ENCODE measurements around the gene OPN4.

OPN4 gene

DNA sequence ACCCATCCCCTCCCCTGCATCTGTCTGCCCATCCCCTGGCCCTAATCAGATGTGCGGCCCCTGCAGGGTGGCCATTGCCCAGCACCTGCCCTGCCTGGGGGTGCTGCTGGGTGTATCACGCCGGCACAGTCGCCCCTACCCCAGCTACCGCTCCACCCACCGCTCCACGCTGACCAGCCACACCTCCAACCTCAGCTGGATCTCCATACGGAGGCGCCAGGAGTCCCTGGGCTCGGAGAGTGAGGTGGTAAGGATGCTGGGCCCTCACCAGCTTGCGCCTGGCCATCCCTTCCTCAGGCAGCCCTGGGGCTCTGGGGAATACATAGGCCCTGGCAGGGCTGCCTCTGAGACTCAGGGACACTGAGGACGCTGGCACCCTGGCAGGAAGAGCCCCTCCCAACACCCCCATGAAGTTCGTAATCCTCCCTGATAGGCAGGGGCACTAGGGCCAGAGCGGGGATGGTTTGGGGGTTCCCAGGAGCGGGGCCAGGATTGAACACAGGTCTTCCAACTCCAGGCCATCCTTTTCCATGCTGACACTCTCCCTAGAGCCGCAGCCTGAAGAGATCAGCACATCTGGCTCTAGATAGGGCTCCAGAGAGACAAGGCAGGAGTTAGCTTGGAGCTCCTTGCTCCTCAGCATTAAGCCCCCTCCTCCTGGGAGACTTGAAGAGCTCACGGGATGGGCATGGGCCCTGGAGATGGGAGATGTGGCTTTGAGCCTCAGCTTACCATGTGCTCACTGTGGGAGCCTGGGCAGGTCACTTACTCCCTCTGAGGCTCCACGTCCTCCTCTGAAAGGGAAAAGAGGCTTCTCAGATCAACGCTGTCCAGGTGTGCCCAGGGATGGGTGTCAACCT is 8.1 kb downstream of the OPN4 start:
- no peak for DNase-seq (ENCODE audit: low read depth)

DNA sequence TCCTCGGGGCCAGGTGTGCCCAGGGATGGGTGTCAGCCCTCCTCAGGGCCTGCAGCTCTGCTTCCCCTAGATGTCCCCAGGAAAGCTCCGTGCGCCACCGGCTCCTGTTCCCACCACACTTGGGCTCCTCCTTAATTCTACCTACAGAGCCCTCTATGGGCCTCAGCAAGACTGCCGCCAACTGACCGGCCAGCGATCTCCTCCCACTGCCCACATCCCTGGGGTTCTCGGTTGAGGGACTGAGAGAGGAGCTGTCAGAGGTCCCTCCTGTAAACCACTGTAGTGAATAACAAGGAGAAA is 8.6 kb downstream of the OPN4 start:
- no peak for DNase-seq (ENCODE audit: low read depth)

DNA sequence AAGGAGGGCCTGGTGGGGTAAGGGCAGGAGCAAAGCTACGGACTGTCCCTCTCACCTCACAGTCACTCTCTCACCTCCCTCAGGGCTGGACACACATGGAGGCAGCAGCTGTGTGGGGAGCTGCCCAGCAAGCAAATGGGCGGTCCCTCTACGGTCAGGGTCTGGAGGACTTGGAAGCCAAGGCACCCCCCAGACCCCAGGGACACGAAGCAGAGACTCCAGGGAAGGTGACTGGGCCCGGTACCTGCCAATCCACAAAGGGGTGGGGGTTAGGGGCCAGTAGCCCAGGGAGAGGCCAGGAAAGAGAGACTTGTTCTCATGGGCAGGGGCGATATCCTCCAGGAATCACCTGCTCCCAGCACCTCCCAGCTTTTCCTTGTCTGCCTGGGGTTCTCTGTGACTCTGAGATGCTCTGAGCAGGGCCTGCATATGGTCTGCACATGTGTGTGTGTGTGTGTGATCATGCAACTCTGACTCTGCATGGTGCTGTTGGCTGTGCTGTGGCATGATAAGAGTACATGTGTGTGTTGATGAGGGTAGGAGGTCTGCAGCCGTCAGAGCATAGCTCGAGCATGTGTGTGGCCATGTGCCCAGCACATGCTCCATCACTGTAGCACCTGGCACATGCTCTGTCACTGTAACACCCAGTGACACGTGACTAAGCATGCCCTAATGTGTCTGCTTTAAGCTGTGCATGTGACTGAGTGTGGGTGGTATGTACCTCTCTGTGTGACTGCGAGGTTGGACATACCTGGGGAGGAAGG is 9.4 kb downstream of the OPN4 start:
- no peak for DNase-seq (ENCODE audit: low read depth)

DNA sequence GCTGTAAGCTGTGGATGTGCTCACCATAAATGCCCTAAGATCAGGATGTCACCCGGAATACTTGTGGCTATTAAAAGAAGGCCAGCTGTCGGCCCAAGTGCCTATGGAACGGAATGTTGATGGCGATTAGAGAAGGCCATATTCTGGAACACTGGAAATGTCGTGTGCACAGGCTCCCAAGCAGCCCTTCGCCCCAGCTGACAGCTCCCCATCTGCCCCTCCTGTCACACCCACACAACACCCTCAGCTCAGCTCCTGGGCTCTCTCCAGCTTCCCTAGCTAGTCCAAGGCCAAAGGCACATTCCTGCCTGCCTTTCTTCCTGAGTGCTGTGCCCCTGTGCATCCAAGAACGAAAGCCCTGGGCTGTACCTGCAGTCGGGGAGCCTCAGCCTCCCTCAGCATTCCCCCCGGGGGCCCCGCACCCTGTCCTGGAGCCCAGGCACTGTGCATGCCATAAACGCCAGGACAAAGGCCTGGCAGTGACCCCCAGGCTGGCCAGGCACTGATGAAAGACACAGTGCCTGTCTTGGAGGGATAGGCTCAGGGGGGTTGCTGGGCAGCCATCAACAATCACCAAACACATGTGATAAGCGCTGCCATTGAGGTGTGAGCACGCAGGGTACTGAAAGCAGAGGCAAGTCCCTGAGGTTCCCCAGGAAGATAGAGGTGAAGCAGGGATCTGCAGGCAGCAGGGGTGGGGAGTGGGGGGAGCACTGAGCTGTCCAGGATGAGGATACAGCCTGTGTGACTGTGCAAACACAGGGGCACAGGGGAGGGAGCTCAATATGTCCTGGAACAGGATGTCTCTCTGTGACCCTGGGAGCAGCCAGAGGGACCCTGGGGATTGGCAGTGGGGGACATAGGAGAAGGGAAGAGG is 10.2 kb downstream of the OPN4 start:
- DNase-seq (ENCODE audit: low read depth) = no peak

DNA sequence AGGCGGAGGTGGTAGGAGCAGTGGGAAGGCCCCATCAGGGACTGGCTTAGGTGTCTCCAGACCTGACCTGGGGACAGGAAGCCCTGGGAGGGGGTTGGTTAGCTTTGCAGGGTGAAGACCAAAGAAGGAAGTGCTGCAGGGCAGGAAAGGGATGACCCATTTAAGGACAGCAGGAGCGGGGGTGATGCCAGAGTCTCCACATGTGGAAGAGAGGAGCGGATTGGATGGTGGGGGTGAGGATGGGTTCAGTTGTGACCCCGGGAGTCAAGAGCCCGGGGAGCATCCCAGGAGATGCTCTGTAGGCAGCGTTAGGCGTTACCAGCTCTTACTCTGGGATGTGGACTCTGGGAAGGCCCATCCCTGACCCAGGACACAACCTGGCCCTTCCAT is 10.9 kb downstream of the OPN4 start:
- no peak for DNase-seq (ENCODE audit: low read depth)

DNA sequence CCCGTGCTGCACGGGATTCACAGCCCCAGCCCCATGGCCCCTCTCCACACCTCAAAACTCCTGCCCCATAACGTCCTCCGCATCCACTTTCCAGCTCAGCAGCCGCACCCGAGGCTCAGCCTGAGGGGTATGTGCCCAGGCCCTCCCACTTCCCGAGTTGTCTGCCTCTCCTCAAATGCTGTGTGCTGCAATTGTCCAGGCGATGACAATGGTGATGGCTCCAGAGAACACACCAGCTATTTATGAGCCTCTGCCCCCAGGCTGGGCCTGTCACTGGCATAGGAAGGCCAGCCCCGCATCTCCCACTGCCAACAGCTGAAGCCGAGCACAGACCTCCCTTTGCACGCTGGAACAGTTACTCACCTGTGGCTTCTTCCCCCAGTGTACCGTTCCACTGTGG is 11.5 kb downstream of the OPN4 start:
- DNase-seq (ENCODE audit: low read depth) = no peak

DNA sequence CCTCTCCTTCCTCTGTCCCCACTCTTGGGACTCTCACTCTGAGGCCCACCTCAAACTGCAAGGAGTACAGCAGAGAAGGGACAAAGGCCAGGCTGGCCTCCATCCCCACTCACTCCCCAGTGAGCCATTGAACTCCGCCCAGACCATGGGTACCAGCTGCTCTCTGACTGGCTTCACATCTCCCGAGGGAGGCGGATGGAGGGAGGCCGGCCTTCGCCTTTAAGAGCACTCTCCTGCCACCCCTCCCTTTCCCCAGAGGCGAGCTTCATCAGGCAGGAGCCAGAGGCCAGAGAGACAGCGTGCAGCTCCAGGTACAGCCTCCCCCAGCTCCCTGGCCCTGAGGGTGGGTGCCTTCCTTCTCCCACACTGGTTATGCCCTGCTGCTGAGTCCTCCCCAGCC is 12.2 kb downstream of the OPN4 start:
- DNase-seq (ENCODE audit: low read depth) = no peak

DNA sequence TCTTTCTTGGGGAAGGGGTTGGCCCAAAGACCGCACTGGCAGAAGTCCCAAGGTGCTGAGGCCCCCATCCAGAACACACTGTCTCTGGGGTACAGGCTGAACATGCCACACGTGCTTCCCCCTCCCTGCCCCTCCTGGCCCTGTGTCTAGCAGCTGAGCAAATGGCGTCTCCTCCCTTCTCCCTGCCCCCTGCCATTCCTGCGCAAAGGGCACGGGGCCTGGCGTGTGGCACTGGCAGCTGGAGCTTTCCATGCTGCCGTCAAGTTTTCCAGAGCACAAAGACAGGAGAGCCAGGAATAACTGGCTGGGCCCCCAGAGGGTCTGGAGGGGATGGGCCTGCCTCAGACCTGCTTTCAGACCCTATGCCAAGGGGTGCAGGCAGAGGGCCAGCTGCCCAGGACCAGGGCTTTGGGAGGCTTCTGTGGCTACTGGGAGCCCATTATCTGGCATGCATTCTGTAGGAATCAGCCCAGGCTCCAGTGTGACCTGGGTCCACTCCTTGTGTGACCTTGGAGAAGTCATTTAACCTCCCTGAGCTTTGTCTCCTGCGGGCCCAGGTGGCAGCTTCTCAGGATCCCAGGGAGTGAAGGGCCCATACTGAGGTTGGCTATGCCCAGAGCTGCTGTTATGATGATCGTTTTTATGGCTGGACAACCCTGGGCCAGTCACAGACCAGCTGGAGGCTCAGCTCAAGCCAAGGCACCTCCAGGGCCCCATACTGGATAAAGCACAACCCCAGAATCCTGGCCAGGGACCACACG is 13.3 kb downstream of the OPN4 start:
- no peak for DNase-seq (ENCODE audit: low read depth)

DNA sequence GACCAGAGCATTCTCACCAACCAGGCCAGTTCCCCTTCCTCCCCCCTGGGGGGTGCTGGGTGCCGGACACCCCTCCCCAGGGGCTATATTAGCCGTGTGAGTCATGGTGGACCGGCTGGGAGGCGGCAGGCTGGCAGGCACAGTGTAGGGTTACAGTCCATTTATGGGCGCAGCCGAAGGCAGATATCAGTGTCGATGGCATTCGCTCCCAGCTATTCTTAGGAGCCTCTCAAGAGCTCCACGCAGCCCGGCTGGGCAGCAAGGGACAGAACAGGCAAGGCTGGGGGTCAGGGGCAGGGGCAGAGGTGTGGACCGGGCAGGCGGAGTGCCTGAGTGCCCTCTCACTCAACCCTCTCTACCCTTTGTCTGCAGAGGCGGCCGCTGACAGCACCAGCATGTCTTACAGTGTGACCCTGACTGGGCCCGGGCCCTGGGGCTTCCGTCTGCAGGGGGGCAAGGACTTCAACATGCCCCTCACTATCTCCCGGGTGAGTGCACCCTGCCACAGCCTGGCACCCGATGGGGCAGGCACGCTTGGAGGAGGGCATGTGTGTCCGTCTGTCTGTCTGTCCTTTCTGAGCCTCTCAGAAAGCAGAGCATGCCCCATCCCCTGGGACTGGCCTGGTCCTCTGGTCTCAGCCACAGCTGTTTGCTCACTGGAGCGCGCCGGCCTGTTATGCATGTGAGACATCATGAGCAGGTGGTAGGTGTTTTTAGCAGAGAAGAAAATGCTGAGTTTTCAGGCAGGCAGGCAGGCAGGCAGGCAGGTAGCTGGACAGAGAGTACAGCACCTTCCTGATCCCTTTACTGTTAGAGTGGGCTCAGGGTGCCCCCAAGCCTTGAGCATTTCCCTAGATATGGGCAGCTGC is 14.2 kb downstream of the OPN4 start, which contains the start of gene LDB3:
Gene LDB3, plus strand, starts transcription at position 215 of the 869 bp plus-strand sequence. Its CDS starts 181 bp downstream, at position 396.
- no peak for DNase-seq (ENCODE audit: low read depth)

DNA sequence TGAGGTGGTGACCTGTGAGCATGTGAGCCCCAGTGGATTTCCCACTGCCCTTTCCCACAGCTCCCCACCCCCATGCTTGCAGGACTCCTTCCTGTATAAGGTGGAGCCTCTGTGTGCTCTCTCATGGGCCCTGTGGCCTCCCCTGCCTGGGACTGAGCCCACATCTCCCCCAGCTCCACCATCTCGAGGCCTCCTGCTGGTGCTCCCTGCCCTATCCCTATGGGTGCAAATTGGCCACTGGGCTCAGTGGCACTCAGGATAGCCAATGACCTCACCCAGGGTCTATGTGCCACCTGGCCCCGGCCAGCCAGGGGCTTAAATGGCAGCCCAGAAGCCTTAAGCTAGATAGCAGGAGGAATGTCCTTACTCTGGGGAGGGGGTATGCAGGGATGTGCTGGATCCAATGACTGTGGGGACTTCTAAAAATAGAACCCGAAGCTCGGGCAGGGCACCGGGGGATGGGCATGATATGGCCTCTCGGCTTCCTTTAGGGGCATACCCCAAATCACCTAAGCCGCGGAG is 16.0 kb downstream of the OPN4 start:
- no peak for DNase-seq (ENCODE audit: low read depth)

DNA sequence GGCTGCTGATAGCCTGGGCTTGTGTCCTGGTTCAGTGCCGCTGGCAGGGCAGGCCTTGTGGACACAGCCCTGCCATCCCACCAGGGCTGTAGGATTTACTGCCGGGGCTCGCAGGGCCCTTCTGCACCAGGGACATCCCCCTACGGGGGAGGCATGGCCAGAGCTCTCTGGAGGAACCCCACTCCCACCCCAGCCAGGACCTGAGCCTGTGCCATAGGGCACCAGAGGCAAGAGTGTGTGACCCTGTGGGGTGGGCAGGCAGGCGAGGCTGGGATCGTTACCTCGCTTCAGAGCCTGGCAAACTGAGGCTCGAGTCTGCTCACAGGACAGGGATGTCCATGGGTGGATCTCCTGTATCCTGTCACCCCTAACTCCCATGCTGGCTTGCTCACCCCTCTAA is 16.5 kb downstream of the OPN4 start:
- no peak for DNase-seq (ENCODE audit: low read depth)

DNA sequence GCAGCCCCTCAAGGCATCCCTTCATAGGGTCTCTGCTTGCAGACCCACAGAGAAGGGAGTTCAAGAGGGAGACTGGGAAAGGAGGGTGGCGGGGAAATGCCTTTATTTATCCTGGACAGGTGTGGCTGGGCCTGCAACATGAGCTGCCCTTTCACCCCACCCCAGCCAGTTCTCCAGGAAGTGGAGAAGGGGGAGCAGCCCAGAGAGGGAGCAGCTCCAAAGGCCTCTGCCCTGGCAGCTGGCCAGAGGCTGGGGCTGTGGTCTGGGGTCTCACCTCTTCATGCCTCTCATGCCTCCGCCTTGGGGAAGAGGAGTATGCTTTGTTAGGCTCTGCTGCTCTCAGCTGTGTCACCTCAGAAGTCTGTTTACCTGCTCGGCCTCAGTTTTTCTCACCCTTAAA is 17.1 kb downstream of the OPN4 start:
- DNase-seq (ENCODE audit: low read depth) = no peak

DNA sequence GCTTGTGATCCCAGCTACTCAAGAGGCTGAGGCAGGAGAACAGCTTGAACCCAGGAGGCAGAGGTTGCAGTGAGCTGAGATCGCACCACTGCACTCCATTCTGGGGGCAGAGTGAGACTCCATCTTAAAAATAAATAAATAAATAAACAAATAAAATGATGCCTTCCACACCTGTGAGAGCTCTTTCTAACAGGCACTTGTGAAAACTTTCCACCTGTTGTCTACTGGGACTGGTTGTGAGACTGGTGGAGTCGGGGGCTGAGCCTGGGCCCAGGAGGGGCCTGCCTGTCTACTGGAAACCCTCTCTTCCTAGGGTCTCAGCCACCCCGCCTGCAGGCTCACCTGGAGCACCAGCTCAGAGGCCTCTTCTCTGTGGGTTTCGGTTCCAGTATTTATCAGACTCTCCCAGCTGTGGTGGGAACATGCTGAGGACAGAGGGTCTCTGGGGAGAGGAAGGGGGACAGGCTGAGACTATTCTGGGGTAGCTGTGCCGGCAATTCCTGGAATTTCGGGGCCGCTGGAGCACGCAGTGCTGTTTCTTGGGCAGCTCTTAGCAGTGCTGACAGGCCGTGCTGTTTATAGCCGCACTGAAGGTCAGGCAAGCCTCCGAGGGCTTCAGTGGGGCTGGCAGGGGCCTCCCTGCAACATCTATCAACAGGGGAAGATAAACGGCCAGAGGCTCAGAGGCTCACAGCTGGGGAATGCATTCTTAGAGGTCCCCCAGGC is 17.8 kb downstream of the OPN4 start:
- DNase-seq (ENCODE audit: low read depth) = no peak

DNA sequence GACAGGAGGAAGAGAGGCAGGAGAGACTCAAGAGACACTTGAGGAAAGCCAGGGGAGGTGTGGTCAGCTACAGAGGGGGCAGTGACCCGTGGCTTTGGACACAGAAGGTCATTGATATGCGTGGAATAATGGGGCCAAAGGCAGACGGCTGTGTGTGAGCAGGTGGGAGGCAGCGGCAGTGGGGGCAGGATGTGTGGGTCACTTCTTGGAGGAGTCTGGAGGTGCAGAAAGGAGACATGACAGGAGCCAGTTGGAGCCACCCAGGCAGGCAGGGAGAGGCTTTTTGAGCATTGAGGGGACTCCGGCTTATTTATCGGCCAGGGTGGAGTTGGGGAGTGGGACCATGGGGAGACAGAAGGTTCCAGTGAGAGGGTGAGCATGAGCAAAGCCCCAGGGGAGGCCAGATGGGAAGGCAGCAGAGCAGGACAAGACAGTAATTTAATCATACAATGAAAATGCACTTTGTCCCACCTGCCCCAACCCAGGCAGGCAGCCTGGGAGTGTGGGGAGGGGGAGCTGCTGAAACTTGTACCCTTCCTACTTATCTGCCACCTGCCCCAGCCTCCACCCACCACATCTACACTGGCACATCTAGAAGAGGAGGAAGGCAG is 19.0 kb downstream of the OPN4 start:
- DNase-seq (ENCODE audit: low read depth) = no peak

DNA sequence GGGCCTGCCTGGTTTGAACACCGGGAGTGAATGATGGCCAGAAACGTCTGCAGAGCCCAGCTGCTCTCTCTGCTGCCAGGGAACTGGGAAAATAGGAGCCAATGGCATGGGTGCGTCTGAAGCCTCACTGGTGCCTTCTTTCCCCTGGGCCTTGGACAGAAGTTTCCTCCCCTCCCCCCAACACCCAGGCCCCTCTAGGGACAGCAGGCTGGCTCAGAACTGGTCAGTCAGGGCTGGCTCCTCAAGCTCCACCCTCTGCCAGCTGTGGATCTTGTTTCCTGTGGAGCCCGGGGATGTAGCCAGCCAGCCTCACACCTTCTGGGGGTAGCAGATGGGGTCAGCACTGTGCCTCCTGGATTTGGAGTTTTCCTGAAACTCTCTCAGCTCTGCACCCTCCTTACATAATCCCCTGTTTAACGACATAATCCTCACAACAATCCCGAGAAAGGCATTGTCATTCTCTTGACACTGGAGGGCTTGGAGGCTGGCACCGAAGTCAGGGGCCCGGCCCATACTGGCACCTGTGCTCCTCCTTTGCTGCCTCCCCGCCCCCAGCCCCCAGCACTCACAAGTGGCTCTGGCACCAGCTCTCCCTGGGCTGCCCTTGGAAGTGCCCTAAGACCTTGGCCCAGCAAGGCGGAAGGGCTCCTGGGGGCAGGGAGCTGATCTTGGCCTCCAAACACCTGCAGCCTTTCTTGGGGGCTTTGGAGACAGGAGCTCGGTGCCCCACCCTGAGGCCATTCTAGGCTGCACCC is 19.7 kb downstream of the OPN4 start:
- DNase-seq (ENCODE audit: low read depth) = no peak

DNA sequence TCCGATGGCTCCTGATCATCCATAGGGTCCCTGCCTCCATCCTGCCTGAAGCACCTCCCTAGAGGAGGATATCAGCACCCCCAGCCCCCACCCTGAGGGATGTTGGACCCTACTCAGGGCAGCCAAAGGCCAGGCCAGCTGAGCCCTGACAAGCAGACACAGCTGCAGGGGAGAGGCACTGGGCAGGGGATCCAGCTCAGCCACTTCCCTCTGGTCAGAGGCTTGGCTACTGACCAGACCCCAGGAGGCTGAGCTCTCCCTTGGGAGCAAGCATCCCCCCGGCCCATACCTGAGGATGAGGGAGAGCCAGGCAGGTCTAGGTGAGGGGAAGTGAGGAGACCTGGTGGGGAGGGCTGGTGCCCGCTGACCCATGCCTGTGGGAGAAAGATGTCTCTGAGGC is 20.6 kb downstream of the OPN4 start:
- no peak for DNase-seq (ENCODE audit: low read depth)

DNA sequence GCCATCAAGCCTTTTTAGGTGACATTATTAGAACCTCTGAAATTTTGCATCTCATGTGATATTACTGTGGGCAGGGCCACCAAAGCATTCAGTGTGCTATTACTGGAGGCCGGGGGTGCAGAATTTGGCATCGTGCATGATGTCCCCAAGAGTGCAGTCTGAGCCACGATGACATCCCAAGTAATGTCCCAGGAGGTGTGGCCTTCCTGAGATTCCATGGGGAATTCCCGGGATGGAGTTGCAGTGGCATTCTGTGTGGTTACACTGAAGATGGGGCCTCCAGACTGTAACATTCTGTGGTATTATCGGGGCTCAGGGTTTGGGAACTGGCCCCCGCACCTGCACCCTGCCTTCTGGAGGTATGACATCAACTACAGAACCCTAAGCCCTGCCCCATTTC is 23.0 kb downstream of the OPN4 start:
- no peak for DNase-seq (ENCODE audit: low read depth)

DNA sequence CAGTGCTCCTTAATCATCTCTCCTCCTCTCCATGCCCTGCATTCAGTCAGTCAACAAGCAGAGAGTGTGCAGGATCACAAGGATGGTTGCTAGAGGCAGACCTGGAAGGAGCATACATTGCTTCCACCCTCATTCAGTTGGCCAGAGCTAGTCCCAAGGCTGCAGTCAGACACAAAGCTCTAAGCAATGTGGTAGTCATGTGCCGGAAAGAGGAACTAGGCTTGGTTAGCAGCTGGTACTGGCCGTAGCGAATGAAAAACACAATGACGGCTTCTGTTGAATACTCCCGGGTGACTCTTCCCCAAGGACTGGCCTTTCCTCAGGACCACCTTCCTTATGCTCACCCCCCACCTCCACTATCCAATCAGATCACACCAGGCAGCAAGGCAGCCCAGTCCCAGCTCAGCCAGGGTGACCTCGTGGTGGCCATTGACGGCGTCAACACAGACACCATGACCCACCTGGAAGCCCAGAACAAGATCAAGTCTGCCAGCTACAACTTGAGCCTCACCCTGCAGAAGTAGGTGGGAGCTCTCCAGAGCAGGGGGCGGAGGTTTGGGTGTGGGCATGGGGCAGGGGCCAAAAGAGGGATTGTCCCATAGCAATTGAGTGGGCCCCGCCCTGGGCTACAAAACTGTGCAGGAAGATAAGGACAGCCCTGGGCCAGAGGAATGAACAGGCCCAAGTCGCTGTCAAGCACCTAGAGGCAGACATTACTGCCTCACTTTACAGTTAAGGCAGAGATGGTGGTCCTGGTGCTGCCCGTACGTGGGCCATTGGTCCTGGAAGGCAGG is 24.8 kb downstream of the OPN4 start:
- no peak for DNase-seq (ENCODE audit: low read depth)

All from stimulated activated CD8-positive, alpha-beta memory T cell treated with anti-CD3 and anti-CD28 coated beads, Interleukin-15, amount 100 ng/mL, for 1 hour (primary cell).